Nephron (organoid): Measurements from ENCODE around the gene MAP3K2.

Experiments
- H3K27ac Mint-ChIP-seq, 3 experiments: 2 replicates each; pipeline ENCODE4 v1.8.0; 2020; ENCODE audit warnings: mixed read lengths in 3 of 3, mild to moderate bottlenecking in 2 of 3, moderate library complexity in 1 of 3
- H3K27me3 Mint-ChIP-seq: 2 replicates; pipeline ENCODE4 v1.8.0; 2021; ENCODE audit warnings: low read depth, mild to moderate bottlenecking, moderate library complexity, mixed read lengths
- H3K36me3 Mint-ChIP-seq: 2 replicates; pipeline ENCODE4 v1.8.0; 2020; ENCODE audit warnings: low read depth, mixed read lengths
- H3K4me1 Mint-ChIP-seq: 2 replicates; pipeline ENCODE4 v1.8.0; 2020; ENCODE audit warnings: mixed read lengths
- H3K4me3 Mint-ChIP-seq, 3 experiments: 2 replicates each; pipeline ENCODE4 v1.8.0; 2020; ENCODE audit warnings: mild to moderate bottlenecking in 3 of 3, mixed read lengths in 3 of 3, moderate library complexity in 2 of 3
- H3K9me3 Mint-ChIP-seq: 2 replicates; pipeline ENCODE4 v1.8.0; 2020; ENCODE audit warnings: mixed read lengths
- CTCF ChIP-seq, 3 experiments: fragments of 200-600 bp; sonication (generic); IDR thresholded peaks; one replicate each; pipeline ENCODE4 v1.5.0; 2021; ENCODE audit warnings: antibody characterized with exemption in 3 of 3; ENCODE audit not compliant: unreplicated experiment in 3 of 3

Gene MAP3K2

GRCh38 chr2:127382831-127383230 lies 4.9 kb downstream of the MAP3K2 start:
- H3K4me1 Mint-ChIP-seq, result peaks cover 50% of the 10 kb centered on the region
- H3K27me3 Mint-ChIP-seq, result no peaks in the 10 kb centered on the region
- H3K9me3 Mint-ChIP-seq, result peaks cover 2% of the 10 kb centered on the region
- peaks cover 10% of the 10 kb centered on the region for H3K36me3 Mint-ChIP-seq
- no peak overlapping the region for H3K27ac Mint-ChIP-seq
- H3K4me3 Mint-ChIP-seq, result no peak overlapping the region
- no peak for TF ChIP-seq CTCF (IDR thresholded peaks at IDR 0.05; ENCODE audit: unreplicated experiment in 3 of 3)

- peaks cover 51% of the 10 kb centered on the region for H3K4me1 Mint-ChIP-seq
- no peaks in the 10 kb centered on the region for H3K27me3 Mint-ChIP-seq
- no peak overlapping the region for H3K27ac Mint-ChIP-seq
- no peak overlapping the region for H3K4me3 Mint-ChIP-seq
- no peak for TF ChIP-seq CTCF (IDR thresholded peaks at IDR 0.05; ENCODE audit: unreplicated experiment in 3 of 3)
- H3K36me3 Mint-ChIP-seq, result peaks cover 21% of the 10 kb centered on the region
- H3K9me3 Mint-ChIP-seq, result peaks cover 6% of the 10 kb centered on the region
Observed at GRCh38 chr2:127381762-127382161, 6.0 kb downstream of the MAP3K2 start.

GRCh38 chr2:127379712-127380355 lies 7.9 kb downstream of the MAP3K2 start:
- H3K9me3 Mint-ChIP-seq, result peaks cover 13% of the 10 kb centered on the region
- H3K4me3 Mint-ChIP-seq, result no peak overlapping the region
- H3K36me3 Mint-ChIP-seq, result peaks cover 36% of the 10 kb centered on the region
- no peak for TF ChIP-seq CTCF (IDR thresholded peaks at IDR 0.05; ENCODE audit: unreplicated experiment in 3 of 3)
- no peak overlapping the region for H3K27ac Mint-ChIP-seq
- H3K4me1 Mint-ChIP-seq, result peaks cover 32% of the 10 kb centered on the region
- no peaks in the 10 kb centered on the region for H3K27me3 Mint-ChIP-seq

- Mint-ChIP-seq H3K4me1 (peaks cover 24% of the 10 kb centered on the region), H3K27ac (no peak overlapping the region), H3K27me3 (no peaks in the 10 kb centered on the region), H3K36me3 (peaks cover 47% of the 10 kb centered on the region), H3K9me3 (peaks cover 24% of the 10 kb centered on the region), H3K4me3 (no peak overlapping the region)
- no peak for TF ChIP-seq CTCF (IDR thresholded peaks at IDR 0.05; ENCODE audit: unreplicated experiment in 3 of 3)
Observed at GRCh38 chr2:127378720-127379119, 9.1 kb downstream of the MAP3K2 start.

GRCh38 chr2:127377262-127377661 lies 10.5 kb downstream of the MAP3K2 start:
- Mint-ChIP-seq H3K9me3 (peaks cover 37% of the 10 kb centered on the region), H3K27me3 (no peaks in the 10 kb centered on the region), H3K36me3 (peaks cover 54% of the 10 kb centered on the region), H3K4me3 (no peak overlapping the region), H3K27ac (peak overlapping the region in 2 of 3 experiments; percentile 7 to 62), H3K4me1 (peaks cover 14% of the 10 kb centered on the region)
- TF ChIP-seq CTCF (IDR thresholded peaks at IDR 0.05; ENCODE audit: unreplicated experiment in 3 of 3), result no peak

GRCh38 chr2:127376257-127376656 lies 11.5 kb downstream of the MAP3K2 start:
- Mint-ChIP-seq H3K27me3 (no peaks in the 10 kb centered on the region), H3K27ac (no peak overlapping the region), H3K36me3 (peaks cover 64% of the 10 kb centered on the region), H3K9me3 (peaks cover 47% of the 10 kb centered on the region), H3K4me3 (no peak overlapping the region), H3K4me1 (peaks cover 7% of the 10 kb centered on the region)
- no peak for TF ChIP-seq CTCF (IDR thresholded peaks at IDR 0.05; ENCODE audit: unreplicated experiment in 3 of 3)
